Measurements from ENCODE around the gene TXNL1. TPM values are rescaled to one million over a fixed set of nuclear protein-coding genes. Genes with fewer than 3 reads are reported as not detected.
"Not testable (repeated sequence)": the region's sequence is repeated elsewhere in the genome, so short reads cannot be mapped to it uniquely, and the experiment has no call there.

TXNL1 gene
- polyA plus RNA-seq, 3 donors from 2014 or later, result 55.7 to 58.8 (median 57.5) TPM

- peaks cover 0 to 4% (median 3%) of the 10 kb centered on the region in 3 donors for H3K27me3 Mint-ChIP-seq (ENCODE audit: low read depth in 3 of 3)
- DNase-seq, result no peak
- H3K4me1 Mint-ChIP-seq, result peaks cover 4 to 9% of the 10 kb centered on the region in 2 donors
- H3K27ac Mint-ChIP-seq, result no peak overlapping the region
- H3K36me3 Mint-ChIP-seq, result no peaks in the 10 kb centered on the region
- no peaks in the 10 kb centered on the region for H3K9me3 Mint-ChIP-seq
- no peak overlapping the region for H3K4me3 Mint-ChIP-seq
Measured at GRCh38 chr18:56574861-56575260, 63.5 kb downstream of the TXNL1 start.

- H3K27me3 Mint-ChIP-seq (ENCODE audit: low read depth in 3 of 3); H3K4me1 Mint-ChIP-seq; H3K36me3 Mint-ChIP-seq; H3K4me3 Mint-ChIP-seq; H3K27ac Mint-ChIP-seq; H3K9me3 Mint-ChIP-seq; DNase-seq: not testable (repeated sequence)
Measured at GRCh38 chr18:56572267-56572666, 66.1 kb downstream of the TXNL1 start.

- Mint-ChIP-seq H3K4me3 (no peak overlapping the region), H3K27ac (peak overlapping the region in 1 of 6 donors; percentile 31), H3K36me3 (no peaks in the 10 kb centered on the region), H3K27me3 (ENCODE audit: low read depth in 3 of 3) (peaks cover 2 to 3% (median 2%) of the 10 kb centered on the region in 3 donors), H3K9me3 (no peaks in the 10 kb centered on the region), H3K4me1 (peaks cover 4 to 9% of the 10 kb centered on the region in 2 donors)
- no peak for DNase-seq
Measured at GRCh38 chr18:56570978-56571377, 67.4 kb downstream of the TXNL1 start.

GRCh38 chr18:56569416-56569815 lies 69.0 kb downstream of the TXNL1 start:
- H3K4me3 Mint-ChIP-seq, result no peak overlapping the region
- peaks cover 4 to 9% of the 10 kb centered on the region in 2 donors for H3K4me1 Mint-ChIP-seq
- no peak for DNase-seq
- H3K36me3 Mint-ChIP-seq, result no peaks in the 10 kb centered on the region
- H3K9me3 Mint-ChIP-seq, result no peaks in the 10 kb centered on the region
- no peak overlapping the region for H3K27ac Mint-ChIP-seq
- peaks cover 2 to 3% (median 2%) of the 10 kb centered on the region in 3 donors for H3K27me3 Mint-ChIP-seq (ENCODE audit: low read depth in 3 of 3)

GRCh38 chr18:56568986-56569385 lies 69.4 kb downstream of the TXNL1 start:
- Mint-ChIP-seq H3K27me3 (ENCODE audit: low read depth in 3 of 3) (peaks cover 2 to 3% (median 2%) of the 10 kb centered on the region in 3 donors), H3K27ac (no peak overlapping the region), H3K4me1 (peaks cover 4 to 9% of the 10 kb centered on the region in 2 donors), H3K4me3 (no peak overlapping the region), H3K36me3 (no peaks in the 10 kb centered on the region), H3K9me3 (no peaks in the 10 kb centered on the region)
- DNase-seq, result no peak

- H3K9me3 Mint-ChIP-seq, result no peaks in the 10 kb centered on the region
- no peaks in the 10 kb centered on the region for H3K36me3 Mint-ChIP-seq
- H3K27me3 Mint-ChIP-seq (ENCODE audit: low read depth in 3 of 3), result peaks cover 0 to 3% (median 2%) of the 10 kb centered on the region in 3 donors
- no peak overlapping the region for H3K27ac Mint-ChIP-seq
- no peaks in the 10 kb centered on the region for H3K4me1 Mint-ChIP-seq
- no peak overlapping the region for H3K4me3 Mint-ChIP-seq
- DNase-seq, result no peak
Measured at GRCh38 chr18:56565551-56566345, 72.6 kb downstream of the TXNL1 start.

GRCh38 chr18:56565046-56565445 lies 73.3 kb downstream of the TXNL1 start:
- Mint-ChIP-seq H3K9me3 (no peaks in the 10 kb centered on the region), H3K36me3 (no peaks in the 10 kb centered on the region), H3K4me1 (no peaks in the 10 kb centered on the region), H3K4me3 (no peak overlapping the region), H3K27ac (no peak overlapping the region), H3K27me3 (ENCODE audit: low read depth in 3 of 3) (peaks cover 0 to 3% (median 2%) of the 10 kb centered on the region in 3 donors)
- DNase-seq, result no peak

- Mint-ChIP-seq H3K4me1 (no peaks in the 10 kb centered on the region), H3K9me3 (no peaks in the 10 kb centered on the region), H3K4me3 (no peak overlapping the region), H3K27ac (no peak overlapping the region), H3K27me3 (ENCODE audit: low read depth in 3 of 3) (peaks cover 0 to 6% (median 0%) of the 10 kb centered on the region in 3 donors), H3K36me3 (no peaks in the 10 kb centered on the region)
- DNase-seq, result no peak
Measured at GRCh38 chr18:56563568-56563967, 74.8 kb downstream of the TXNL1 start.

GRCh38 chr18:56562479-56562878 lies 75.9 kb downstream of the TXNL1 start:
- H3K4me3 Mint-ChIP-seq, result no peak overlapping the region
- no peaks in the 10 kb centered on the region for H3K4me1 Mint-ChIP-seq
- DNase-seq, result no peak
- H3K9me3 Mint-ChIP-seq, result no peaks in the 10 kb centered on the region
- H3K27me3 Mint-ChIP-seq (ENCODE audit: low read depth in 3 of 3), result peaks cover 0 to 6% (median 3%) of the 10 kb centered on the region in 3 donors
- H3K36me3 Mint-ChIP-seq, result no peaks in the 10 kb centered on the region
- H3K27ac Mint-ChIP-seq, result no peak overlapping the region

- no peak overlapping the region for H3K27ac Mint-ChIP-seq
- no peaks in the 10 kb centered on the region for H3K36me3 Mint-ChIP-seq
- H3K27me3 Mint-ChIP-seq (ENCODE audit: low read depth in 3 of 3), result peaks cover 0 to 6% (median 3%) of the 10 kb centered on the region in 3 donors
- no peaks in the 10 kb centered on the region for H3K4me1 Mint-ChIP-seq
- H3K4me3 Mint-ChIP-seq, result no peak overlapping the region
- H3K9me3 Mint-ChIP-seq, result no peaks in the 10 kb centered on the region
- DNase-seq, result no peak
Measured at GRCh38 chr18:56560992-56561391, 77.4 kb downstream of the TXNL1 start.

- H3K27me3 Mint-ChIP-seq (ENCODE audit: low read depth in 3 of 3), result peaks cover 0 to 10% (median 6%) of the 10 kb centered on the region in 3 donors
- no peaks in the 10 kb centered on the region for H3K4me1 Mint-ChIP-seq
- H3K4me3 Mint-ChIP-seq, result no peak overlapping the region
- no peaks in the 10 kb centered on the region for H3K9me3 Mint-ChIP-seq
- no peaks in the 10 kb centered on the region for H3K36me3 Mint-ChIP-seq
- no peak overlapping the region for H3K27ac Mint-ChIP-seq
- DNase-seq, result no peak
Measured at GRCh38 chr18:56559044-56559443, 79.3 kb downstream of the TXNL1 start.

GRCh38 chr18:56556907-56557306 lies 81.5 kb downstream of the TXNL1 start:
- DNase-seq, result no peak

GRCh38 chr18:56550121-56550520 lies 88.3 kb downstream of the TXNL1 start:
- H3K9me3 Mint-ChIP-seq, result no peaks in the 10 kb centered on the region
- H3K27me3 Mint-ChIP-seq (ENCODE audit: low read depth in 3 of 3), result peaks cover 0 to 10% (median 0%) of the 10 kb centered on the region in 3 donors
- no peak for DNase-seq
- no peak overlapping the region for H3K27ac Mint-ChIP-seq
- H3K4me1 Mint-ChIP-seq, result no peaks in the 10 kb centered on the region
- no peak overlapping the region for H3K4me3 Mint-ChIP-seq
- no peaks in the 10 kb centered on the region for H3K36me3 Mint-ChIP-seq

More at GRCh38 chr18:56556907-56557306, 81.5 kb downstream of the TXNL1 start:
- H3K27ac Mint-ChIP-seq, result no peak overlapping the region
- no peak overlapping the region for H3K4me3 Mint-ChIP-seq
- H3K4me1 Mint-ChIP-seq, result no peaks in the 10 kb centered on the region
- no peaks in the 10 kb centered on the region for H3K9me3 Mint-ChIP-seq
- peaks cover 0 to 10% (median 3%) of the 10 kb centered on the region in 3 donors for H3K27me3 Mint-ChIP-seq (ENCODE audit: low read depth in 3 of 3)
- no peaks in the 10 kb centered on the region for H3K36me3 Mint-ChIP-seq
